GM18873 (cell line): Measurements from ENCODE around the gene AFF3.

Experiments
- ATAC-seq: cut with Tn5 transposase; IDR thresholded peaks from one replicate; pipeline ENCODE4 v1.9.1; 2021; ENCODE audit warnings: mild to moderate bottlenecking, moderate library complexity, moderate number of reproducible peaks; ENCODE audit not compliant: unreplicated experiment, low FRiP score

The AFF3 gene

GRCh38 chr2:99602476-99602875 lies 539.9 kb downstream of the AFF3 start:
- ATAC-seq, result no peak

GRCh38 chr2:99600981-99601651 lies 541.3 kb downstream of the AFF3 start:
- ATAC-seq, result no peak

GRCh38 chr2:99598441-99598840 lies 543.9 kb downstream of the AFF3 start:
- ATAC-seq, result no peak

- no peak for ATAC-seq
Measured at GRCh38 chr2:99597616-99598015, 544.8 kb downstream of the AFF3 start.

GRCh38 chr2:99595373-99595772 lies 547.0 kb downstream of the AFF3 start:
- ATAC-seq, result no peak

- no peak for ATAC-seq
Measured at GRCh38 chr2:99593692-99594427, 548.5 kb downstream of the AFF3 start.

GRCh38 chr2:99576775-99577174 lies 565.6 kb downstream of the AFF3 start:
- ATAC-seq, result no peak

GRCh38 chr2:99573634-99574251 lies 568.6 kb downstream of the AFF3 start:
- ATAC-seq, result no peak

GRCh38 chr2:99572373-99573164 lies 569.8 kb downstream of the AFF3 start:
- ATAC-seq, result no peak

GRCh38 chr2:99571954-99572353 lies 570.4 kb downstream of the AFF3 start:
- ATAC-seq, result no peak

- ATAC-seq, result no peak
Measured at GRCh38 chr2:99571533-99571932, 570.9 kb downstream of the AFF3 start.

- no peak for ATAC-seq
Measured at GRCh38 chr2:99571021-99571420, 571.4 kb downstream of the AFF3 start.

- no peak for ATAC-seq
Measured at GRCh38 chr2:99569386-99569785, 573.0 kb downstream of the AFF3 start.

- no peak for ATAC-seq
Measured at GRCh38 chr2:99565227-99565626, 577.2 kb downstream of the AFF3 start.

- no peak for ATAC-seq
Measured at GRCh38 chr2:99562516-99562915, 579.9 kb downstream of the AFF3 start.

GRCh38 chr2:99561804-99562203 lies 580.6 kb downstream of the AFF3 start:
- no peak for ATAC-seq

GRCh38 chr2:99559075-99559662 lies 583.2 kb downstream of the AFF3 start:
- no peak for ATAC-seq

GRCh38 chr2:99555404-99555803 lies 587.0 kb downstream of the AFF3 start:
- ATAC-seq, result no peak

- ATAC-seq, result no peak
Measured at GRCh38 chr2:99554871-99555270, 587.5 kb downstream of the AFF3 start.

- ATAC-seq, result no peak
Measured at GRCh38 chr2:99554238-99554637, 588.2 kb downstream of the AFF3 start.

- ATAC-seq, result no peak
Measured at GRCh38 chr2:99552529-99552928, 589.9 kb downstream of the AFF3 start.
